ENCODE measurements around the gene HES5. TPM values are rescaled to one million over a fixed set of nuclear protein-coding genes. Genes with fewer than 3 reads are reported as not detected.

Gene HES5
- total RNA-seq (2016; rRNA removed; fragmentation: Illumina TruSeq; extraction: Trizol), result not detected in 2 replicates
- not detected in 2 replicates for total RNA-seq (2016; cell fraction: cytosol; rRNA removed; fragmentation: Illumina TruSeq; extraction: Trizol; ENCODE audit: low read depth)
- not detected in 2 replicates for total RNA-seq (2016; cell fraction: insoluble cytoplasmic fraction; rRNA removed; fragmentation: Illumina TruSeq; extraction: Trizol)
- total RNA-seq (2016; cell fraction: membrane; rRNA removed; fragmentation: Illumina TruSeq; extraction: Trizol), result not detected in 2 replicates
- total RNA-seq (2016; cell fraction: nucleus; rRNA removed; fragmentation: Illumina TruSeq; extraction: Trizol), result not detected in 2 replicates
- 0.05 TPM in 1 of 2 replicates, not detected in the other for polyA plus RNA-seq (2011; rRNA removed)
- not detected in 2 replicates for polyA plus RNA-seq (2011; cell fraction: cytosol; rRNA removed)
- not detected in 2 replicates for polyA plus RNA-seq (2011; cell fraction: nucleus; rRNA removed)
- polyA plus RNA-seq (2012), result not detected in 2 replicates
- not detected in 2 replicates for polyA plus RNA-seq (2016; cell fraction: cytosol; fragmentation: Illumina TruSeq; extraction: Trizol; ENCODE audit: low read depth)
- not detected in 2 replicates for polyA plus RNA-seq (2016; cell fraction: insoluble cytoplasmic fraction; fragmentation: Illumina TruSeq; extraction: Trizol; ENCODE audit: low read depth)
- polyA plus RNA-seq (2016; cell fraction: membrane; fragmentation: Illumina TruSeq; extraction: Trizol; ENCODE audit: low read depth), result not detected in 2 replicates
- not detected in 2 replicates for polyA plus RNA-seq (2016; cell fraction: nucleus; fragmentation: Illumina TruSeq; extraction: Trizol; ENCODE audit: insufficient read depth, low read depth)
- polyA minus RNA-seq (2011; rRNA and poly(A)+ RNA removed; ENCODE audit: low replicate concordance), result not detected in 2 replicates
- polyA minus RNA-seq (2011; cell fraction: cytosol; rRNA and poly(A)+ RNA removed), result not detected in 2 replicates
- polyA minus RNA-seq (2011; cell fraction: nucleus; rRNA and poly(A)+ RNA removed), result not detected in 2 replicates
- Bru-seq, nascent RNA, result not detected
- BruChase-seq, experiment 1, labeled RNA remaining after a 6-hour chase, result not detected
- BruChase-seq, experiment 2, labeled RNA remaining after a 2-hour chase, result not detected
- long read RNA-seq, experiment 1, result 0 reads
- long read RNA-seq, experiment 2, result 0 reads

- no peak within 1 kb of the TSS for H3K9ac ChIP-seq (ENCODE audit: insufficient read depth, low read depth, low read length)
- intact Hi-C loops (cut with micrococcal nuclease; ENCODE audit: unreplicated experiment), result no loop called here
- FAIRE-seq, result no peak
- no TSS peak for BruUV-seq (replicated peaks)
- no peak for DNase-seq (ENCODE audit: low spot score)
- in situ Hi-C loops (cut with HindIII; ENCODE audit: extremely low pct_ligation_motif_present, low pct_unique_long_range_greater_than_20kb), result no loop called here
- H4K20me1 ChIP-seq (ENCODE audit: insufficient read depth, low read length), result peaks cover 10% of the 10 kb centered on the region; the same call in 1 of the 2 replicates
- ChIA-PET POLR2A (interaction anchor here (1.1 to 1.4 kb wide), 3 partner anchors 14 to 117 kb away, joined by 3 to 4 read pairs (median 3); no protein-coding TSS in a partner anchor), CTCF (ENCODE audit: low intra/inter-chr PET ratio, low total read pairs) (interaction anchor here (1.9 kb wide), 1 partner anchor 18 kb away, joined by 9 read pairs; no protein-coding TSS in a partner anchor)
- 0 out of 2 replicates have a peak, but pooled peaks have one; percentile 4 for TF ChIP-seq ZNF574 (CRISPR knock-in tag; IDR thresholded peaks at IDR 0.05)
- peak; percentile 67 for TF ChIP-seq EZH2 (conservative IDR thresholded peaks at IDR 0.05; ENCODE audit: low read depth, low read length)
- TF ChIP-seq, protein P1, sequence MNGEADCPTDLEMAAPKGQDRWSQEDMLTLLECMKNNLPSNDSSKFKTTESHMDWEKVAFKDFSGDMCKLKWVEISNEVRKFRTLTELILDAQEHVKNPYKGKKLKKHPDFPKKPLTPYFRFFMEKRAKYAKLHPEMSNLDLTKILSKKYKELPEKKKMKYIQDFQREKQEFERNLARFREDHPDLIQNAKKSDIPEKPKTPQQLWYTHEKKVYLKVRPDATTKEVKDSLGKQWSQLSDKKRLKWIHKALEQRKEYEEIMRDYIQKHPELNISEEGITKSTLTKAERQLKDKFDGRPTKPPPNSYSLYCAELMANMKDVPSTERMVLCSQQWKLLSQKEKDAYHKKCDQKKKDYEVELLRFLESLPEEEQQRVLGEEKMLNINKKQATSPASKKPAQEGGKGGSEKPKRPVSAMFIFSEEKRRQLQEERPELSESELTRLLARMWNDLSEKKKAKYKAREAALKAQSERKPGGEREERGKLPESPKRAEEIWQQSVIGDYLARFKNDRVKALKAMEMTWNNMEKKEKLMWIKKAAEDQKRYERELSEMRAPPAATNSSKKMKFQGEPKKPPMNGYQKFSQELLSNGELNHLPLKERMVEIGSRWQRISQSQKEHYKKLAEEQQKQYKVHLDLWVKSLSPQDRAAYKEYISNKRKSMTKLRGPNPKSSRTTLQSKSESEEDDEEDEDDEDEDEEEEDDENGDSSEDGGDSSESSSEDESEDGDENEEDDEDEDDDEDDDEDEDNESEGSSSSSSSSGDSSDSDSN (CRISPR knock-in tag; IDR thresholded peaks at IDR 0.05), result peak; percentile 2; the same call in 1 of the 2 replicates
- no peak for TF ChIP-seq ZNF547 (CRISPR knock-in tag; IDR thresholded peaks at IDR 0.05)
- no peaks in the 10 kb centered on the region for H3K36me3 ChIP-seq (replicated peaks in 1 of 2; ENCODE audit: control insufficient read depth in 1 of 2, insufficient read depth in 2 of 2, low read length in 2 of 2)
- 0% methylated on average over 2 of the region's 91 CpGs for WGBS (ENCODE audit: low lambda C conversion rate)
- no peak within 1 kb of the TSS for H2AFZ ChIP-seq (ENCODE audit: low read length)
- H3K27me3 ChIP-seq (ENCODE audit: control insufficient read depth in 1 of 2, insufficient read depth in 2 of 2, low read length in 2 of 2), result peaks cover 20 to 74% of the 10 kb centered on the region in 2 experiments
- H3K4me3 ChIP-seq (replicated peaks in 1 of 3; ENCODE audit: insufficient read depth in 1 of 3, low read depth in 2 of 3, low read length in 3 of 3), result peak within 1 kb of the TSS; percentile 37 to 65 (median 46); a peak in 4 of 6 replicates
- no peaks in the 10 kb centered on the region for H3K9me3 ChIP-seq (ENCODE audit: low read length)
- peaks cover 10% of the 10 kb centered on the region for H3K79me2 ChIP-seq (ENCODE audit: insufficient read depth, low read length)
- H3K4me1 ChIP-seq (ENCODE audit: insufficient read depth, low read length), result peaks cover 37% of the 10 kb centered on the region
- no peak for ATAC-seq
- H3K4me2 ChIP-seq (ENCODE audit: low read depth, low read length), result peak within 1 kb of the TSS; percentile 87
- no peak within 1 kb of the TSS for H3K27ac ChIP-seq (ENCODE audit: extremely low read length, insufficient read depth, low read length)
Observed at GRCh38 chr1:2529784-2530512, at the start of gene HES5. TSS of gene HES5 (minus strand) at chr1:2530263. CDS start at chr1:2530164, 99 bp downstream.

All from HepG2 (cell line).